Activated CD4-positive, alpha-beta T cell treated with anti-CD3 and anti-CD28 coated beads, Interleukin-2, amount 50 U/mL, for 48 hours (primary cell): Measurements from ENCODE around the gene LMAN2.
"Not testable (repeated sequence)": the region's sequence is repeated elsewhere in the genome, so short reads cannot be mapped to it uniquely, and the experiment has no call there.

ENCODE experiments used
- DNase-seq, 2 experiments: peaks; one replicate each; pipeline ENCODE4 v3.0.0-alpha.2; 2020

Gene LMAN2

DNA sequence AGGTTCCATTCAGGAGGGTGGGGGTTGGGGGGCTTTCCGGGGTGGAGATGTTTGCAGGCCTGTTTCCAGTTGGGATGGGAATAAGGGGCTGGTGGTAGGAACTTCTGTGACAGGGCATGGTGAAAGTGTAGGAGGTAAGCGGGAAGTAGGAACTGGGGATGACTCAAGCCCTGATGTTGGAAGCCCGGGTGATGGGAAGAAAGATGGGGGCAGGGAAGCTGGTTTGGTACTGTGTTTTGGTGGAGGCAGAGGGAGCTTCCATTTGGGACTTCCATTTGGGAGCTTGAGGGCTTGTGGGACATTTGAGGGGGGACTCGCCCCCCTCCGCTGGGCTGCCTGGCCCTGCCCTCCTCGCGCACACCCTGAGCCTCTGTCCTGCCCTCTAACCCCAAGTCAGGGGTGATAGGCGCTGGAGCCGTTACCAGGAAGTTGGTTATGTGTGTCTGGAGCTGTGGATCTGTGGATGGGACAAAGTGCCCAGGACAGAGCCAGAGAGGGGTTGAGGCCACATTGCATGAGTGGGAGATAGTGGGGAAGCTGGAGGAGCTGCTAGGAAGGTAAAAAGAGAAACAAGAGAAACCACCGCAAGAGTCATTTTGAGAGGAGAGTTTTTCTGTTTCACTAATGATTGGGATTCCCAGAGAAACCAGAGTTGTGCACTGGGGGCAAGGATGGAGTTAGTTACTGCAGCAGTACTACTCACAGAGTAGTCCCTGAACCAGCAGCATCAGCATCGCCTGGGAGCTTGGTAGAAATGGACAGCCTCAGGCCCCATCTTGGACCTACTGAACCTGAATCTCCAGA is 12.9 kb upstream of the LMAN2 start:
- peak in 1 of 2 experiments; percentile 64 for DNase-seq

DNA sequence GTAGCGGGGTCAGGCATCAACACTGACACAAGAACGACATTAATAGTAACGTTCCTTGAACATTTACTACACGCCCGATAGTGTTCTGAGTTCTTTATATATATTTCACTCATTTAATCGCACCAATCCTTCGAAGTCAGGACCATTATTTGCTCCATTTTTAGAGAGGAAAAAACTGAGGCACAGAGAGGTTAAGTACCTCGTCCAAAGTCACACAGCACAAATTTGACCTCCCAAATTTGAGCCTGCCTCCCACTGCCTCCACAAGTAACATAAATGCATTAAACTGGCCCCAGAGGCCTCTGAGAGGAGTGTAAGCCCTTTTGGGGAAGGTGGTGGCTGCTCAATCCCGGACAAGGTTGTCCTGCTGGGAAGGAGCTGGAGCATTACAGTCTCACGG is 12.1 kb upstream of the LMAN2 start:
- DNase-seq: no peak

DNA sequence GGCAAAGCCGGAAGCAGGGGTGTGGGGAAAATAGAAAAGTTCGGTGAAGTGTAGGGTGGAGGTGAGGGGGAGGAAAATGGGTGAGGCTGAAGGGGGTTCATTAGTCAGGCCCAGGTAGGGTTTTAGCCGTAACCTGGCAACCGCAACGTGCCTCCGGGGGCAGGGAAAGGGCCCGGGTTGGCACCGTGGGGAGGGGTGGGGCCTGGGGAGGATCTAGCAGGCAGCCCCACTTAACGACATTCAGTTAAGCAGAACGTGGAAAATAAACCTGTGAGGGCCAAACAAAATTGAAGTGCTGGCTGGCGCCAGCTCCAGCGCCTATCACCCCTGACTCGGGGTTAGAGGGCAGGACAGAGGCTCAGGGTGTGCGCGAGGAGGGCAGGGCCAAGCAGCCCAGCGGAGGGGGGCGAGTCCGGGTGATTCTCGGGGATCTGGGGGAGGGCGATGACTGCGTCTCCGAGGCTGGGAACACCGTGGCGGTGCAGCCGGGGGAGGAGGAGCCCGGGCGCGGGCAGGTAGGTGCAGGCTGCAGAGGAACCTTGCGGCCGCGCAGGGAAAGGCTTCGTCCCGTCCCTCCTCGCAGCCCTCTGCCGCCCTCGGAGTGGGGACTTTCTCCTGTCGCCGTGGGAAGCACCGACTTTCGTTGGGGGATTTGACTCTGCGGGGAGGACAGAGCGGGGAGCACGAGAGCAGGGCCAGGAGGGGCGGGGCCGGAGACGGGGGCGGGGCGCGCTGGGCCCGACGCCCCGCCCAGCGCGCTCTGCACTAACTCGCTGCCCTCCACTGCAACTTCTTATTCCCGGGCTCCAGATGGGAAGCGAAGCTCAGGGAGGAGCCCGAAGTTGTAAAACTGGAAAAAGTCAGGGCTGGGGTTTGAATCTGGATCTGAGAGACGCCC is 11.4 kb upstream of the LMAN2 start:
- peak; percentile 76 to 84 for DNase-seq

DNA sequence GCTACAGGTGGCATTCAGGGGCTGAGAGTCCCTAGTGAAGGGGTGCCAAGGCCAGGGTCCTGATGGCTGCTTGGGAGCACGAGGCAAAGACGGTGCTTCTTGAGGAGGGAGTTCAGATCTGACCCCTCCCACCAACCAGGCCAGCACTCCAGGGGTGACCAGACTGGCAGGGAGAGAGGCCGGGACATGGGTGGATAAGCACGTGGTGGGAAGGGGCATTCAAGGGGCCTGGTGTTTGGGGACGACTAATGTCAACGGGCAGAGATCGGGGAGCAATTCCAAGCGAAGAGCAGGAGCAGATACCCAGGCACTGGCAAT is 10.8 kb upstream of the LMAN2 start:
- no peak for DNase-seq

DNA sequence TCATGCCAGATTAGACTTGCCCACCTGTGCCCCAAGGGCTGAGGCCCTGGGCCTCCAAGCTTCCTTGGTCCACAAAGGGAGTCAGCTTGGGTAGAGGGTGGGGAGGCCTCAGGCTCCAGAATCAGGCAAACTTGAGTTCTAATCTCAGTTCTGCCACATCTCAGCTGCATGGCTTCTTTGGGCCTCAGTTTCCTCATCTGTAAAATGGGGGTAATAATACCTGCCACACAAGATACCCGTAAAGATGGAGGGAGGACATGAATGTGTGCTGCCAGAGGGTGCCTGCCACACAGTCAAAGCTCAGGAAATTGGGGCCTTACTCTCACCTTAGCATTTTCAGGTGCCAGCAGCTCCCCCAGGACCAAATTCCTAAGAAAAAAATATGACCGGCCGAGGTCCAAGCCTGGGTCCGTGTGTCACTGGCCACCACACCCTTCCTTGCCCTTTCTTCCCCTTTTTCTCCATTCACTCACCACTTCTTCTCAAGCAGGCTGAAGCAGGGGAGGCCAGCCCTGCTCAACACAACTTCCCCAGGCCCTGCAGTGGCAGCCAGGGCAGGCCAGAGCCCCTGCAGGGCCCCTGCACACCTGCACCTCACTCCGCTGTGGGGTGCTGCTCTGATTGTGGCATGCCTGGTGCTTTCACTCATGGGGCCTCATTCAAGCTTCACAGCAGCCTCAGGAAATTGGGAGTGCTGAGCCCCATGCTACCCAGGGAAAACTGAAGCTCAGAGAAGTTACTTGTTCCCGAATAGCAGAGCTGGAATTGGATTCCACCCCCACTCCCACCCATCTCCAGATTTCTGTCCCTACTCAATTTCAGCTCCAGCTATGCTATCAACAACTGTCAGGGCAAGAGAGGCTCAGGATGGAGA is 10.2 kb upstream of the LMAN2 start:
- no peak for DNase-seq

DNA sequence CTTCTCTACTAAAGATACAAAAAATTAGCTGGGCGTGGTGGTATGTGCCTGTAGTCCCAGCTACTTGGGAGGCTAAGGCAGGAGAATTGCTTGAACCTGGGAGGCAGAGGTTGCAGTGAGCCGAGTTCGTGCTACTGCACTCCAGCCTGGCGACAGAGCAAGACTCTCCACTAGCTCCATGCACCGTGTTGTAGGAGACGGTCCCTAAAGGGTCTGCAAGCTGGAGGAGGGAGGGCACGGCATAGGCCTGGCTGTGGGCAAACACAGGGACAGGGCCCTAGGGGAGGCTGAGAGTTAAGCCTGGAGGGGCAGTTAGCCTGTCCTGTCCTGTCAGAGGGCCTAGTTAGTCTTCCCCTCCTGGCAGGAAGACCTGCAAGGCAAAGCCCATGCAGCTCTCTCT is 9.3 kb upstream of the LMAN2 start:
- not testable (repeated sequence) for DNase-seq

DNA sequence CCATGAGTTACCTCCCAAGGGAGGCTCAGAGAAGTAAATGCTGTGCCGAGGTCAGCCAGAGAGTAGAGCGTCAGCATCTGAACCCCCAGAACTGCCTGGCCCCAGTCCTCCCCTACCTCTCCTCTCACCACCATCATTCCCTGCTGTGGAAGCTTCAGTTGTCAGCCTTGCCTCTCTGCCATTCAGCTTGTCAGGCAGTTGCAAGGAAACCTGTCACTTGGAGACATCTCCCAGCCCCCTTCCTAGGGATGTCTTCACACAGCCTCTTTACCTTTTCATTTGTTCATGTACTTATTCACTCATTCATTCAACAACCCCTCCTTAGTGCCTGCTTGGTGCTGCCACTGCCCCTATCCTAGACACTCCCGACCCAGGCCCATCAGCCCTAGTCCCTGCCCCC is 8.4 kb upstream of the LMAN2 start:
- no peak for DNase-seq

DNA sequence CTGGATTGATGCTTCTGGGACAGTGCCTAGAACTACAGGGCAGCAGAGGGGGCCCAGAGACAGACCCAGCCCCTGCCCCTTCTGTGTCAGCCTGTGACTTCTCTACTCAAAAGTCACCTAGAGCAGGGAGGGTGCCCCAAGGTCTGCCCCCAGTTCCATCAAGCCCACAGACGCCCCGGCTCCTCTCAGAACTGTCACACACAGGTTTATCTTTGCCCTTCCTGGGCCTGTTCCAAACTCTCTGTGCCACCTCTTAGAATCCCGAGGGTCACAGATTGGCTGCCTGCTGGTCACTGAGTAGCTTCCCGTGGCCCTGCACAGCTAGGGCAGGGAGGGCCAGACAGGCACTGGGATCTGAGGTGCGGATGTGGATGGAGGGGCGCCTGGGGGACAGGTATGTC is 8.0 kb upstream of the LMAN2 start:
- no peak for DNase-seq

DNA sequence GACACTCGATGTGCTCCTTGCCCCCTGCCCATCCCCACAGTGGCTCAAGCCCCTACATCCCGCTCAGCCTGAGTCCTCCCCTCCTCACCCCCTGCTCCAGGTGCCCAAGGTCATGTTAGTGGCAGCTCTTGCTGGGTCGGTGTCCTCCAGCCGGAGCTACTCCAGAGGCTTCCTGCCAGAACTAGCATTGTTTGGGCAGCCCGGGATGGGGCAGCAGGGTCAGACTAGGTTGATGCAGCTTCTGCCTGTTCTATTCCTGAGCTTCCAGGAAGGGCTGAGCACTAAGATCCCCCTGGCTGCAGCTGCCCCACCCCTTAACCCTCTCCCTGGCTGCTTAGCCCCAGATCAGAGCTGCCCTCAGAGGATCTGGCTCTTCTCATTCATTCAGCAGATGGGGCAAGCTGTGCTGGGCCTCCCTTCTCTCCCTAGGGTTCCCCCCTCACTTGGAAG is 6.9 kb upstream of the LMAN2 start:
- DNase-seq: peak in 1 of 2 experiments; percentile 27

DNA sequence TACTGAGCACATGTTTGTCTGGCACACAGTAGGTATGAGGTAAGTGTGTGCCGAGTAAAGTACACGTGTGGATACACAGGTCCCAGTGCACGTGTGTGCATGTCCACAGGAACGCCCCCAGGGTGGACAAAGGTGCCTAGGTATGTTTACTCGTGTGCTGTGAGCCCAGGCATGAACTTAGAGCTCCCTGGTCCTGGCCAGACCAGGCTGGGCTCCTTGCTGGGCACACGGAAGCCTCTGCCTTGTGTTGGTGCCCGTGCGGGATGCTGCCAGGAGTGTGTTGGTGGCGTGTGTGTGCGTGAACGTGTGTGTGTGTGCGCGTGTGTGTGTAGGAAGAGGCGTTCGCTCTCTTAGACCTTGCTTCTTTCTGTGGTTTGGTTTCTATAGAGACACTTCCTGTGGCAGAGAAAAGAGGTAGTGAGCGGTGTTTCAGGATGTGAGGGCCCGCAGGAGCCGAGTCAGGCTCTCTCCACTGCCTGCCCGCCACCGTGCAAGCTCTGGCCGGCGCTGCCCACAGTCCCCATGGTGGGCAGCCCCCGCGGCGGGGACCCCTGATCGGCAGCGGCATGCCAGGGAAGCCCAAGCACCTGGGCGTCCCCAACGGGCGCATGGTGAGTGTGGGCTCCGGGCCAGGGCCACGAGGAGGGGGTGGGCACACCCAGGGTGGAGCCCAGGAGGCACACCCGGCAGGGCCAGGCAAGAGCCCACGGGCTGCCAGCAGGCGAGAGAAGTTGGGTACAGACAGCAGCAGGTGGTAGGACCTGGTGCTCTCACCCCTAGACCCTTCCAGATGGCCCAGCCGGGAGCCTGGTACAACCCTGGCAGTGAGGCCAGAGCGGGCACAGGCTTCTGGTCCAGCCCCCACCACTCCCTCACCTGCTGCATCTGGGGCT is 6.2 kb upstream of the LMAN2 start, which contains the start of gene RGS14:
Gene RGS14, plus strand, starts transcription at position 466 of the 893 bp plus-strand sequence. Its CDS starts 101 bp downstream, at position 567.
- DNase-seq: peak; percentile 58 to 63

DNA sequence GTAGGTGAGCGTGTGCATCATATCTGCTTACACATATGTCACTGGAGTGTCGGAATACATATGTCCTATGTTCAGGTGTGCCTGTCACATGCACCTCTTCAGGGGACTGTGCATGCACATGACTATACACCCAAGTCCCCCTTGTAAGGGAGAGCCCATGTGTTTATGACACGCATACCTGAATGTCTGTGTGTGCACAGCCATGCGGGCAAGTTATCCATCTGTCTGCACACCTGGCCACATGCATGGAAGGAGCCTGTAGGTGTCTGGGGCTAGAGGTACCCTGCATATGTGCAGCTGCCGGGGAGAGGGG is 5.6 kb upstream of the LMAN2 start:
- DNase-seq: no peak

DNA sequence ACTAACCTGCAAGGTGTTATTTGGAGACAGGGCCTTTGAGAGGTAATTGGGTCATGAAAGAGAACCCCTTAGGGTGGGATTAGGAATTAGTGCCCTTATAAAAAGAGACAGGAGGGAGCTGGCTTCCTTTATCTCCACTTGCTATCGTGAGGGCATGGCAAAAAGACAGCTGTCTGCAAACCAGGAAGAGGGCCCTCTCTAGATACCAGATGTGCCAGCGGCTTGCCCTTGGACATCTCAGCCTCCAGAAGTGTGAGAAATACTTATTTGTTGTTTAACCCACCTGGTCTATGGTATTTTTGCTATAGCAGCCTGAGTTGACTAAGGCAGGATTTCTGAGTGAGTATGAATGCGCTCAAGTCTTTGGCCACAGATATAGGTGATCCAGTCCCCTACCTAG is 5.3 kb upstream of the LMAN2 start:
- DNase-seq: no peak

DNA sequence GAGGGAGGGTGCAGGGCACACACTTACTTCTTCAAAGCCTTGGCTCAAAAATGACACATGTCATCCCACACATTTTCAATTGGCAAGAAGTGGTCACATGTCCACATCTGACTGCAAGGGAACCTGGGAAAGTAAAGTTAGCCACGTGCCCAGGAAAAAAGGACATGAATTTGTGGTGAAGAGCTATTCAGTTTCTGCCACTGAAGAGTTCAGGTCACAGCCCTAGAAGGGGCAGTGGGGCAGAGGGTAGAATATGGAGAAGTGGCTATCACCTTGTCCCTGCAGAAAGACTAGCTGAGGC is 4.3 kb upstream of the LMAN2 start:
- DNase-seq: no peak

DNA sequence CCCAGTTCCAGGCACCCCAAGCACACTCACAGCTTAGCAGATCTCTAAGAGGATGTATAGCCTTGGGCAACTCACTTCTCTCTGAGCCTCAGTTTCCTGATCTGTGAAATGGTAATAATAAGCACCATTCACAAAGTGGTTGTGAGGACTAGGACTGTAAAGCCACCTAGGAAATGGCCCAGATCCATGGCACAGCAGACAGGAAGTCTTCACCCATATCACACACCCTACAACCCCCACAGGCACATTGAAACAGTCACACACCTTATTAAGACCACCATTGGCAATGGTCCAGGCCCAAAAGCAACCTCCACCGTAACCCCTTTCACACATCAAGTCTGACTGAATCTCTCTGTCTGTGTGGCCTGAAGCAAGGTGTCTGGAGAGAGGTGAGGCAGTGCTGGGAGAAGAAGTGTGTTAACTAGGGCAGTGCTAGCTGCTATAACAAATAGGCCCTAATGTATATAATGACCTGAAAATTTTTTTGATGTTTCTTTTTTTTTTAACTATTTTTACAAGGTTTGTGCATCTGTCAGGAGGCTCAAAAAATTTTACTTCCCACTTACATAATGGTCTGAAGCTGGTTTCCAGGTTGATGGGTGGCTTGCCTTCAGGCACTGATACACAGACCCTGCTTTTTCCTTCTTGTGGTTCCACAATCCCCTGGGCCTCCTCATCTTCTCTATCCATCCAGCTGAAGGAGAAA is 3.8 kb upstream of the LMAN2 start:
- DNase-seq: no peak

DNA sequence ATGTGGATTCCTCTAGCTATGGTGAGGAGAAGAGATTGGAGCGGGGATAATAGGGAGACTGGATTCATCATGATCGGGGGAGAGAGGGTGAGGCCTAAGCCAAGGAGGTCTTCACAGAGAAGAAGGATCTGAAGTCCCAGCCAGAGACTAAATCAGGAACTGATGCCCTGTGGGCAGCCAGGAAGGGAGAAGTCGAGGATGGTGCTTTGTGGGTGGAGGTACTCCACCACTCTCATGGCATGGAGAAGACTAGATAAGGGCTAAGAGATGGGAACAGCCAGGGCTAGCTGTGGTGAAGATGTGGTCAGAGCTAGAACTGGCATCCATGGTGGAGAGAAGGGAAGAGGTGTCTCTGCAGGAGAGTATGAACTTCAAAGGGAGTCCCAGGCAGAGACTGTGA is 3.2 kb upstream of the LMAN2 start:
- DNase-seq: no peak

DNA sequence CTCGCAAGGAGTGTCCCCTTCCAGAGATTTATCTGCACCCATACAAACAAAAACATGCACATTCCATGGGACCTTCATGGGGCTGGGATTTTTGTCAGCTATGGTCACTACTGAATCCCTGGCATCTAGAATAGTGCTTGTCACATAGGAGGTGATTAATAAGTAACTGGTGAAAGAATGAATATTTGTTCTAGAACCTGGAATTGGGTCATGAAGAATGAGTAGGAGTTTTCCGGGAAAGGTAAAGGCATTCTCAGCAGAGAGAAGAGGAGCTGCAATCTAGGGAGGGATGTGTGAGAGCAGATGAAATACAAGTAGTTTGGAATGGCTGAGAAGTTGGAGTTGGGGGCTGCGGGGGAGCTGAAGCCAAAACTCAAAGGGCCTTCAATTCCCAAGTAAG is 2.8 kb upstream of the LMAN2 start:
- DNase-seq: no peak

DNA sequence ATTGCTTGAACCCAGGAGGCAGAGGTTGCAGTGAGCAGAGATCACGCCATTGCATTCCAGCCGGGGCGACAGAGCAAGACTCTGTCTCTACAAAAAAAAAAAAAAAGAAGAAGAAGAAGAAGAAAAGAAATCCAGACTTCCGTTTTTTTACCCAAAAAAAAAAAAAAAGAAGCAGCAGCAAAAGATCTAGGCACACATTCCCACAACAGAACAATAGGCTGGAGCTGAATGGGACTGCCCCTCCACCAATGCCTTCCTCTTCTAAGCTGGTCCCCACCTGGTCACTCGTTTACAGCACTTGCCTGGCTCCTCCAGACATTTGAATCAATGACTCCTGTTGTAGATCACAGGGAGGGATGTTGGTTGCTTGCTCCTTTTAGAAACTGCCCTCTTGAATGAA is 1.6 kb upstream of the LMAN2 start:
- no peak for DNase-seq

DNA sequence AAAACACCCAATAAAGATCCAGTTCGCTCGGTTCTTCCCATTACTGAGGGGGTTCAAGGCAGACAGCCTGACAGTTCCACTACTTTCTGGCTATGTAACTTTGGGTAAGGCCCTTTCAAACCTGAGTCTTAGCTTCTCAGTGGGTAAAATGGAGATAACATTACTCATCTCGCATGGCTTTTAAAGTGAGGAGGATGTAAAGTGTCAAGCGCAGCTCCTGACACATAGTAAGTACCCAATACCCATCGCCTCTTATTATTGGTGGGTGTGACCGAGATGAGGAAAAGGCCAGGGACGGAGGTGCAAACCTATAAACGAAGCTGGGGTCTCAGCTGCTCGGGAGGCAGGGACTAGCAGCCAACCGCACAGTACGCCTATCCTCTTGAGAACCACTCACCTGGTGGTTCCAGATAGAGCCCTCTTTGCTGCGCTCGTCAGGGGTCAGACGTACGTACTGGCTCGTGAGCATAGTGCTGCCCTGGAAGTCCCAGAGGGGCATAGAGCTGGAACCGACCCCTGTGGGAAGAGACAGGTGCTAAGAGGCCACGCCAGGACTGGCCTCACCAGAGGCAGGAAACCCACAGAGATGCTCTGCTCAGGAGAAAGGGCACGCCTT is 584 bp downstream of the LMAN2 start:
- DNase-seq: no peak

DNA sequence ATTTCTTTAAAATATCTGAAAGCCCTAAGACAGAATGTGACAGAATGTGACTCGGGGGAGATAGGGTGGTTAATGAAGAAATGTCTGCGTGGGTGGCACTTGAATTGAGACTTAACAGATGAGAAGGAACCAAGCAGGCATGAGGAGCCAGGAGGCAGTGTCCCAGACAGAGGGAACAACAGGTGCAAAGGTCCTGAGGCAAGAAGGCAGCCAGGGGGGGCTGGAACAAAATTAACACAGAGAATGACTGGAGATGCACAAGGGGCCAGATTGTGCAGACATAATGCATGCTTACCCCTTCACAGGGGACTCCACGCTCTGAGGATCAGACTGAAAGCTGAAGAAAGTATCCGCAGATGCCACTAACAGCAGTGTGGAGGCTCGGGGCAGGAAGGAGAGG is 1.7 kb downstream of the LMAN2 start:
- DNase-seq: no peak

DNA sequence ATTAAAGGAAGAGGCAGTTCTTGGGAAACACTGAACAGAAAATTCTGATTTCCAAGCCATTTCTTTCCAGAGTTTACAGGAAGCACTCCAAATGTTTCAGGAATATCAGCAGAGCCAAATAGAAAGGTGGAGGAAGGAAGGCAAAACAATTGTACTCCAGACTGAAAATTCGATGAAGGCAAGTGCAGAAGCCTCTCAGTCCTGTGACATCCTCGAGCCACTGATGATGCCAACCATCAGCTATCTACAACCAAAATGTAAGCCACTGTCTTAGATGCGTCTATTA is 2.2 kb downstream of the LMAN2 start:
- DNase-seq: no peak

DNA sequence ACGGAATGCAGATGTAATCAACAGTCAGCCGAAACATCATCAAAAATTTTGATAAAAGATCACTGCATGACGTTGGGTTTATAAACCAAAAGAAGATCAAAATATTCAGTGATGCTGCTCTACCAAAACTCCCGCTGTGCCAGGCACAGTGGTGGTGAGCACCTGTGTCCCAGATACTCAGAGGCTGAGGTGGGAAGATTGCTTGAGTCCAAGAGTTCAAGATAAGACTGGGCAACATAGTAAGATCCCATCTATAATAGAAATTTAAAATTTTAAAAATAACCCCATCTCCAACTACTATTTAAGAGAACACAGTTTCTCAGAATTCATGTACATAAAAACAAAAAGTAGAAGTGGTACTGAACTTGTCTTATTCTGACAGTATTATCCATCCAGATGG is 3.8 kb downstream of the LMAN2 start:
- no peak for DNase-seq

DNA sequence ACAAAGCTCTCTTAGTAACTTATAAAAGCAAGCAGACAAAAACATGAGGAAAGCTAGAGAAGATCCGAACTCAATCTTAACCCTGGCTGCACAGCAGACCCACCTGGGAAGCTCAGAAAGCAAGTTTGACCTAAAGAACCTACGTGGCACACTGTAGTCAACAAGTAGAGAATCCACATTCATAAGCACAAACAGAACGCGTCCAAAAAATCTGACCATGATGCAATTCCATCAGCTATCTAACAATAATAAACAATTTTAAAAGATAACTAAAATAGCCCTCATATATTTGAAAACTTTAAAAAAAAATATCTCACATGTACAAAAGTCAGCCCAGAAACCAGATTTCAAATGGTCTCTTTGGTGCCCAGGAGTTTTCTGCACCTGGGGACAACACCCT is 4.6 kb downstream of the LMAN2 start:
- DNase-seq: no peak
